Osteoblast (primary cell): ENCODE results near the gene EIF3B. TPM values are rescaled to one million over a fixed set of nuclear protein-coding genes. Genes with fewer than 3 reads are reported as not detected.

Experiments
- DNase-seq: peaks from one replicate; pipeline ENCODE4 v3.0.0; 2011; ENCODE audit warnings: low spot score, mixed read lengths; ENCODE audit not compliant: insufficient read length; ENCODE audit errors: missing footprints
- H2AFZ ChIP-seq: 2 replicates; pipeline ENCODE4 v1.6.0; 2011; ENCODE audit warnings: mild to moderate bottlenecking, low read length
- H3K27ac ChIP-seq: 2 replicates; pipeline ENCODE4 v1.5.1; 2011; ENCODE audit warnings: mild to moderate bottlenecking, low read depth, low read length, moderate library complexity
- H3K27me3 ChIP-seq: 2 replicates; pipeline ENCODE4 v1.6.0; 2012; ENCODE audit warnings: mild to moderate bottlenecking, control low read depth, inconsistent platforms, low read length, moderate library complexity; ENCODE audit not compliant: insufficient read depth
- H3K36me3 ChIP-seq: 2 replicates; pipeline ENCODE4 v1.5.1; 2011; ENCODE audit warnings: mild to moderate bottlenecking, low read length, control low read depth, moderate library complexity; ENCODE audit not compliant: insufficient read depth
- H3K4me1 ChIP-seq: 2 replicates; pipeline ENCODE4 v1.5.1; 2011; ENCODE audit warnings: mild to moderate bottlenecking, low read length, control low read depth, moderate library complexity; ENCODE audit not compliant: insufficient read depth
- H3K4me2 ChIP-seq: 2 replicates; pipeline ENCODE4 v1.6.0; 2011; ENCODE audit warnings: mild to moderate bottlenecking, low read length; ENCODE audit not compliant: insufficient read depth
- H3K4me3 ChIP-seq: fragments of 200-600 bp; sonication (generic); 3 replicates; pipeline ENCODE4 v1.5.1; 2012; ENCODE audit warnings: mild to moderate bottlenecking, low read length, inconsistent platforms; ENCODE audit not compliant: insufficient read depth
- H3K79me2 ChIP-seq: 2 replicates; pipeline ENCODE4 v1.6.0; 2012; ENCODE audit warnings: mild to moderate bottlenecking, low read length, control low read depth, inconsistent platforms; ENCODE audit not compliant: insufficient read depth
- H3K9me3 ChIP-seq: 2 replicates; pipeline ENCODE4 v1.5.1; 2011; ENCODE audit warnings: low read depth, low read length, control low read depth
- H4K20me1 ChIP-seq: 2 replicates; pipeline ENCODE4 v1.6.0; 2012; ENCODE audit warnings: mild to moderate bottlenecking, low read length, control low read depth; ENCODE audit not compliant: insufficient read depth
- CTCF ChIP-seq: IDR thresholded peaks from 2 replicates; pipeline ENCODE4 v1.5.1; 2011; ENCODE audit warnings: mild to moderate bottlenecking, low read depth, low read length, moderate library complexity; ENCODE audit errors: extremely low read depth
- total RNA-seq: library from RNA; depleted of rRNA; stranded (reverse); fragments of >200 nt; gene quantifications from 2 replicates; pipeline ENCODE4 v1.2.3, GENCODE V29; 2012

EIF3B gene
- total RNA-seq, 1 donor: 176 TPM

GRCh38 chr7:2309889-2310331 is 44.7 kb upstream of the EIF3B start:
- no peaks in the 10 kb centered on the region for H3K27me3 ChIP-seq
- peak; percentile 93 for DNase-seq
- no peaks in the 10 kb centered on the region for H3K36me3 ChIP-seq
- H3K9me3 ChIP-seq: no peaks in the 10 kb centered on the region
- H4K20me1 ChIP-seq: peaks cover 4% of the 10 kb centered on the region
- H3K4me2 ChIP-seq: peak overlapping the region; percentile 72
- peaks cover 19% of the 10 kb centered on the region for H3K4me1 ChIP-seq
- peaks cover 83% of the 10 kb centered on the region for H3K79me2 ChIP-seq
- peak overlapping the region; percentile 47 for H3K4me3 ChIP-seq
- peak overlapping the region; percentile 71 for H3K27ac ChIP-seq
- H2AFZ ChIP-seq: peak overlapping the region; percentile 70
- no peak for TF ChIP-seq CTCF

- H3K27me3 ChIP-seq: no peaks in the 10 kb centered on the region
- no peak overlapping the region for H3K4me3 ChIP-seq
- peaks cover 60% of the 10 kb centered on the region for H3K79me2 ChIP-seq
- no peaks in the 10 kb centered on the region for H3K9me3 ChIP-seq
- H3K27ac ChIP-seq: no peak overlapping the region
- no peak overlapping the region for H3K4me2 ChIP-seq
- H2AFZ ChIP-seq: no peak overlapping the region
- no peaks in the 10 kb centered on the region for H3K36me3 ChIP-seq
- TF ChIP-seq CTCF: no peak
- peak; percentile 41 for DNase-seq
- no peaks in the 10 kb centered on the region for H4K20me1 ChIP-seq
- H3K4me1 ChIP-seq: peaks cover 14% of the 10 kb centered on the region
Measured at GRCh38 chr7:2312267-2312929, 42.2 kb upstream of the EIF3B start.

GRCh38 chr7:2313450-2314208 is 41.0 kb upstream of the EIF3B start:
- Histone ChIP-seq H3K4me3 (peak overlapping the region; percentile 78), H2AFZ (peak overlapping the region; percentile 78), H3K27ac (peak overlapping the region; percentile 50), H3K4me2 (peak overlapping the region; percentile 86), H3K9me3 (no peaks in the 10 kb centered on the region), H3K27me3 (no peaks in the 10 kb centered on the region), H3K79me2 (peaks cover 50% of the 10 kb centered on the region), H3K36me3 (no peaks in the 10 kb centered on the region), H4K20me1 (no peaks in the 10 kb centered on the region), H3K4me1 (peaks cover 14% of the 10 kb centered on the region)
- DNase-seq: no peak
- TF ChIP-seq CTCF: no peak
